ENCODE measurements around the gene TNRC6B.

The TNRC6B gene

GRCh38 chr22:40322818-40323447, 145.2 kb downstream of the TNRC6B start:
- DNase-seq (ENCODE audit: low spot score), result no peak
- TF ChIP-seq CTCF (IDR thresholded peaks at IDR 0.05; ENCODE audit: borderline replicate concordance, control extremely low read depth, extremely low read depth, insufficient read depth, missing control alignments), result no peak
- in situ Hi-C loops (cut with MboI; ENCODE audit: low sequenced_read_pairs, unreplicated experiment), result no loop called here

DNA sequence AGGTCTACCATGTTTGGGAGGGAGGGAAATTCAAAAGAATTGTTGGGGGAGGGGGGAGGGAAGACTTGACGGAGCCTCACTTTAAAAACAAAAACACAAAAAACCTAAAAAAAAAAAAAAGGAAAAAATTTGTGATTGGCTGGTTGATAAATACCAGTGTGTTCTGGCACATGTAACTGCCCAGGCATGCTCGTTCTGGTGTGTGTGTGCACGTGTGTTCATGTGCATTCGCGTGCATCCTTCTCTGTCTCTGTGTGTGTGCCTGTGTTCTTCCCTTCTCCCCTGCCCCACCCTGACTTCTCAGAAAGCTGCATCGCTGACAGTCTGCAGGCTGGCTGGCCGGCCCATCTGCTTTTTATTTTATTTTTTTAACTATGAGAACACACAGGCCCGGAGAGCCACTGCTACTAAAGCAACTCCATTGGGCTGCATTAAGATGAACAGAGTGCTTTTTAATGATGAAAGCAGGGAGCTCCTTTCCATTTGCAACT, 146.0 kb downstream of the TNRC6B start:
- no peak for DNase-seq (ENCODE audit: low spot score)
- in situ Hi-C loops (cut with MboI; ENCODE audit: low sequenced_read_pairs, unreplicated experiment), result no loop called here
- TF ChIP-seq CTCF (IDR thresholded peaks at IDR 0.05; ENCODE audit: borderline replicate concordance, control extremely low read depth, extremely low read depth, insufficient read depth, missing control alignments), result no peak

DNA sequence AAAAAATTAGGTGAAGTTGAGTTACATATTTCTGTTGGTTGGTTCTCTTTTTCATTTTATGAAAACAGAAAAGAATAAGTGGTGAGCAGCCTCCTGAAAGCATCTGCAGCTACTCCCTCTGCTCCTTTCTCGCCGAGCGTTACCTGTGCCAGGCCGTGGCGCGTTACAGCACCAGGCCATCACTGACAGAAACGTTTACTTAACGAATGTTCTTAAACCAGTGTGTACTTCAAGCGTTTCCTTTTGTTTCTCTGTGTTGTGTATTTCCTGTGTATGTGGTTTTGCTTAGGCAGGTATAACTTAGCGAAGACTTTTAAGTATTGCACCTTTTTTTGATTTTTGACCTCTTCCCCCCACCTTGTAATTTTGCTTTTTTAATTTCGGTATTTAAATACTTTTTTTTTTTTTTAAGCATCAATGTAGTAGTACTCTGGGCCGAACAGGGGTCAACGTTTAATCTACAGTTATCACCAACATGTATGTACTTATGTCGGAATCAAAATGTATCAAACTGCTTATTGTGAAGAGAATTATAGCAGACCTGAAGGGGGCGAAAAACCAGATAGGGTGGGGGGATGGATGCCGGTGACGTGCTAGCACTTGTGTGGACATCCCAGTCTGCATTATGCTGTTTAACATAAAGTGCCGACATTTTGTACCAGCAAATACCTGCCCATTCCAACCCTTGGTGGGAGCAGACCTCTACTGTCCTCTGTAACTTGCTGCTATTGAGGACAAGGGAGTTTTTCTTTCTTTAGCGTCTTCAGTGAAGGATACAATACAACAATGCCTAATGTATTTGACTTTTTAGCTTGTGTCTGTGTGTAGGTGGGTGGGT, 147.0 kb downstream of the TNRC6B start:
- DNase-seq (ENCODE audit: low spot score), result no peak
- no peak for TF ChIP-seq CTCF (IDR thresholded peaks at IDR 0.05; ENCODE audit: borderline replicate concordance, control extremely low read depth, extremely low read depth, insufficient read depth, missing control alignments)
- in situ Hi-C loops (cut with MboI; ENCODE audit: low sequenced_read_pairs, unreplicated experiment), result no loop called here

DNA sequence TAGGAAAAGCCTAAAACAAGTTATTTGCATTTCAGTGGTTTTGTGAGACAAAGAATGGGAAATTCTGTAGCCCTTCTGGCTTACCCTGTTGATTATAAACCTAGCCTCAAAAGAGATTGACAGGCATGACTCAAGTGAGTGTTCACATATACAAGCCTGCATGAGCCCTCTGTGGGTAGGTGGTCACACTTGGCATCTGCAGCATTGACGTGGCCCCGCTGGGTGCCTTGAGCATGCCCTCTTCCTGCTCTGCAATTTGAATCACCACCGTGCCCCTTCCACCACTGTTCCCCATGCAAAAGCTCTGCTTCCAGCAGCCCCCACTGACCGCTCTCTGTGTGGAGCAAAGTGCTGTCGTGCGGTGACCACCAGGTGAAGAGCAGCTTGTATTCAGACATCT, 147.6 kb downstream of the TNRC6B start:
- DNase-seq (ENCODE audit: low spot score), result no peak
- TF ChIP-seq CTCF (IDR thresholded peaks at IDR 0.05; ENCODE audit: borderline replicate concordance, control extremely low read depth, extremely low read depth, insufficient read depth, missing control alignments), result no peak
- in situ Hi-C loops (cut with MboI; ENCODE audit: low sequenced_read_pairs, unreplicated experiment), result no loop called here

- TF ChIP-seq CTCF (IDR thresholded peaks at IDR 0.05; ENCODE audit: borderline replicate concordance, control extremely low read depth, extremely low read depth, insufficient read depth, missing control alignments), result no peak
- in situ Hi-C loops (cut with MboI; ENCODE audit: low sequenced_read_pairs, unreplicated experiment), result no loop called here
- no peak for DNase-seq (ENCODE audit: low spot score)
These were observed 149.4 kb downstream of the TNRC6B start for GRCh38 chr22:40326905-40327735.
